Activated CD8-positive, alpha-beta memory T cell treated with anti-CD3 and anti-CD28 coated beads, Interleukin-2, amount 50 U/mL, for 4 hours (primary cell): Measurements from ENCODE around the gene SOX14.

Experiments
- DNase-seq: peaks from one replicate; pipeline ENCODE4 v3.0.0-alpha.2; 2020

SOX14 gene

GRCh38 chr3:137768361-137769321 is 4.5 kb downstream of the SOX14 start:
- no peak for DNase-seq

GRCh38 chr3:137769322-137770065 is 5.4 kb downstream of the SOX14 start:
- no peak for DNase-seq

GRCh38 chr3:137770066-137770834 is 6.1 kb downstream of the SOX14 start:
- DNase-seq = no peak

GRCh38 chr3:137770835-137771399 is 6.8 kb downstream of the SOX14 start:
- DNase-seq = no peak

- no peak for DNase-seq
Observed at GRCh38 chr3:137771401-137772213, 7.5 kb downstream of the SOX14 start.

GRCh38 chr3:137772214-137772955 is 8.3 kb downstream of the SOX14 start:
- DNase-seq = no peak

GRCh38 chr3:137778941-137779340 is 14.8 kb downstream of the SOX14 start:
- no peak for DNase-seq

- DNase-seq = no peak
Observed at GRCh38 chr3:137787529-137787928, 23.4 kb downstream of the SOX14 start.

GRCh38 chr3:137789236-137789635 is 25.1 kb downstream of the SOX14 start:
- no peak for DNase-seq

GRCh38 chr3:137792626-137793271 is 28.6 kb downstream of the SOX14 start:
- no peak for DNase-seq

GRCh38 chr3:137796993-137797392 is 32.9 kb downstream of the SOX14 start:
- DNase-seq = no peak

- DNase-seq = no peak
Observed at GRCh38 chr3:137803215-137803614, 39.1 kb downstream of the SOX14 start.

GRCh38 chr3:137807998-137808397 is 43.9 kb downstream of the SOX14 start:
- no peak for DNase-seq

GRCh38 chr3:137809509-137809908 is 45.4 kb downstream of the SOX14 start:
- no peak for DNase-seq

GRCh38 chr3:137812023-137812422 is 47.9 kb downstream of the SOX14 start:
- DNase-seq = no peak

- DNase-seq = no peak
Observed at GRCh38 chr3:137815251-137815650, 51.1 kb downstream of the SOX14 start.
